Liver (tissue), 9 donors: ENCODE results near the gene KCNJ4. TPM values are rescaled to one million over a fixed set of nuclear protein-coding genes. Genes with fewer than 3 reads are reported as not detected.
A peak's percentile ranks its signal among the peaks of the same experiment; 100 is the strongest.

Source experiments
- DNase-seq: peaks from one replicate; pipeline ENCODE4 v3.0.0-alpha.2; 2017; ENCODE audit warnings: low spot score
- H3K27ac ChIP-seq, 2 donors: one replicate each; pipeline ENCODE4 v1.7.0; 2013; ENCODE audit warnings: inconsistent platforms in 2 of 2, low read length in 2 of 2, control low read depth in 1 of 2, low read depth in 1 of 2, mild to moderate bottlenecking in 1 of 2
- H3K27me3 ChIP-seq, 4 donors: one replicate each; pipeline versions ENCODE4 v1.6.1 to v1.7.0; 2013; ENCODE audit warnings: low read length in 3 of 4, inconsistent platforms in 1 of 4, mild to moderate bottlenecking in 1 of 4, moderate library complexity in 1 of 4; ENCODE audit not compliant: control insufficient read depth in 4 of 4, insufficient read depth in 4 of 4
- H3K36me3 ChIP-seq, 4 donors: one replicate each; pipeline versions ENCODE4 v1.6.1 to v1.7.0; 2013; ENCODE audit warnings: low read length in 3 of 4, mild to moderate bottlenecking in 3 of 4, low read depth in 1 of 4, moderate library complexity in 1 of 4; ENCODE audit not compliant: control insufficient read depth in 4 of 4, insufficient read depth in 3 of 4
- H3K4me1 ChIP-seq, 4 donors: one replicate each; pipeline versions ENCODE4 v1.6.1 to v1.7.0; 2013; ENCODE audit warnings: low read length in 3 of 4, mild to moderate bottlenecking in 3 of 4, moderate library complexity in 1 of 4; ENCODE audit not compliant: control insufficient read depth in 4 of 4, insufficient read depth in 4 of 4
- H3K4me3 ChIP-seq, 3 donors: one replicate each; pipeline versions ENCODE4 v1.6.1 to v1.7.0; 2013; ENCODE audit warnings: low read length in 3 of 3, control low read depth in 1 of 3, low read depth in 1 of 3, mild to moderate bottlenecking in 1 of 3
- H3K9ac ChIP-seq, 2 donors: one replicate each; pipeline ENCODE4 v1.7.0; 2013; ENCODE audit warnings: low read length in 2 of 2, mild to moderate bottlenecking in 2 of 2, moderate library complexity in 2 of 2, control low read depth in 1 of 2, low read depth in 1 of 2
- H3K9me3 ChIP-seq, 4 donors: one replicate each; pipeline versions ENCODE4 v1.6.1 to v1.7.0; 2013; ENCODE audit warnings: low read length in 3 of 4; ENCODE audit not compliant: control insufficient read depth in 4 of 4
- ATF3 ChIP-seq: IDR thresholded peaks from 2 replicates; pipeline ENCODE4 v1.6.1; 2016; ENCODE audit warnings: antibody characterized with exemption
- FOXA1 ChIP-seq: IDR thresholded peaks from 2 replicates; pipeline ENCODE4 v1.6.1; 2016; ENCODE audit warnings: antibody characterized with exemption
- FOXA2 ChIP-seq: IDR thresholded peaks from 2 replicates; pipeline ENCODE4 v1.6.1; 2016; ENCODE audit warnings: antibody characterized with exemption
- GABPA ChIP-seq, 2 donors: IDR thresholded peaks in 1 of 2; conservative IDR thresholded peaks in 1 of 2; 2 replicates each; pipeline ENCODE4 v1.6.1; 2016; ENCODE audit warnings: antibody characterized with exemption in 2 of 2, mild to moderate bottlenecking in 1 of 2, moderate library complexity in 1 of 2
- HNF4G ChIP-seq: IDR thresholded peaks from 2 replicates; pipeline ENCODE4 v1.6.1; 2016; ENCODE audit warnings: antibody characterized with exemption
- JUND ChIP-seq, 2 donors: IDR thresholded peaks; 2 replicates each; pipeline ENCODE4 v1.6.1; 2016; ENCODE audit warnings: antibody characterized with exemption in 2 of 2
- NR2F2 ChIP-seq: IDR thresholded peaks from 2 replicates; pipeline ENCODE4 v1.6.1; 2016; ENCODE audit warnings: antibody characterized with exemption
- RAD21 ChIP-seq, 2 donors: IDR thresholded peaks; 2 replicates each; pipeline ENCODE4 v1.6.1; 2016; ENCODE audit warnings: antibody characterized with exemption in 2 of 2, mild to moderate bottlenecking in 2 of 2
- RXRA ChIP-seq, 2 donors: IDR thresholded peaks; 2 replicates each; pipeline ENCODE4 v1.6.1; 2017 to 2018; ENCODE audit warnings: antibody characterized with exemption in 2 of 2, mild to moderate bottlenecking in 1 of 2
- SP1 ChIP-seq: IDR thresholded peaks from 2 replicates; pipeline ENCODE4 v1.6.1; 2018; ENCODE audit warnings: antibody characterized with exemption, mild to moderate bottlenecking
- WGBS: extraction: QIAGEN DNeasy Blood & Tissue Kit; methylation state at CpG from one replicate; pipeline ENCODE4 v1.1.7; 2013; 5-methylcytosine and 5-hydroxymethylcytosine counted together
- polyA plus RNA-seq, 2 donors: library from polyadenylated mRNA; stranded (reverse) in 1 of 2; unstranded in 1 of 2; fragments of 200-250 nt in 1 of 2; fragments of >200 nt in 1 of 2; fragmentation: Nextera tagmentation in 1 of 2; extraction: Ambion mirVana in 1 of 2; gene quantifications; one replicate each; pipeline versions ENCODE4 v1.2.1 to v1.2.3, GENCODE V29; 2013 to 2015
- total RNA-seq, 2 donors: library from RNA; depleted of rRNA; stranded (reverse); fragments of >200 nt; gene quantifications; one replicate each; pipeline ENCODE4 v1.2.3, GENCODE V29; 2014
- TF ChIP-seq, protein P1 (sequence below): IDR thresholded peaks from 2 replicates; pipeline ENCODE4 v1.6.1; 2016; ENCODE audit warnings: antibody characterized with exemption, mild to moderate bottlenecking
- TF ChIP-seq, protein P2 (sequence below): fragments of 150-350 bp; IDR thresholded peaks from 2 replicates; pipeline ENCODE4 v1.5.1; 2017; ENCODE audit warnings: improper control_type of control experiment, low read depth, low read length; ENCODE audit not compliant: missing input control
- donor health status: healthy.
- donor health status: healthy.
- donor health status: healthy.
- donor health status: healthy.
- donor health status: healthy.

KCNJ4 gene
- total and polyA plus RNA-seq, 4 donors: 0.05 TPM; not detected in 3

- Histone ChIP-seq H3K27me3 (no peaks in the 10 kb centered on the region), H3K4me3 (no peak overlapping the region), H3K36me3 (no peaks in the 10 kb centered on the region), H3K4me1 (peaks cover 0 to 10% (median 5%) of the 10 kb centered on the region in 4 donors), H3K9ac (no peak overlapping the region), H3K9me3 (no peaks in the 10 kb centered on the region), H3K27ac (no peak overlapping the region)
- 54% methylated on average over 20 of the region's 20 CpGs for WGBS
- TF ChIP-seq NR2F2 (no peak), RAD21 (IDR thresholded peaks at IDR 0.05) (no peak), SP1 (no peak), FOXA2 (no peak), FOXA1 (no peak), RXRA (IDR thresholded peaks at IDR 0.05) (no peak), ATF3 (no peak), GABPA (IDR thresholded peaks at IDR 0.05 in 1 of 2, conservative IDR thresholded peaks at IDR 0.05 in 1 of 2) (no peak), HNF4G (no peak), JUND (IDR thresholded peaks at IDR 0.05) (no peak)
- TF ChIP-seq, protein P1, sequence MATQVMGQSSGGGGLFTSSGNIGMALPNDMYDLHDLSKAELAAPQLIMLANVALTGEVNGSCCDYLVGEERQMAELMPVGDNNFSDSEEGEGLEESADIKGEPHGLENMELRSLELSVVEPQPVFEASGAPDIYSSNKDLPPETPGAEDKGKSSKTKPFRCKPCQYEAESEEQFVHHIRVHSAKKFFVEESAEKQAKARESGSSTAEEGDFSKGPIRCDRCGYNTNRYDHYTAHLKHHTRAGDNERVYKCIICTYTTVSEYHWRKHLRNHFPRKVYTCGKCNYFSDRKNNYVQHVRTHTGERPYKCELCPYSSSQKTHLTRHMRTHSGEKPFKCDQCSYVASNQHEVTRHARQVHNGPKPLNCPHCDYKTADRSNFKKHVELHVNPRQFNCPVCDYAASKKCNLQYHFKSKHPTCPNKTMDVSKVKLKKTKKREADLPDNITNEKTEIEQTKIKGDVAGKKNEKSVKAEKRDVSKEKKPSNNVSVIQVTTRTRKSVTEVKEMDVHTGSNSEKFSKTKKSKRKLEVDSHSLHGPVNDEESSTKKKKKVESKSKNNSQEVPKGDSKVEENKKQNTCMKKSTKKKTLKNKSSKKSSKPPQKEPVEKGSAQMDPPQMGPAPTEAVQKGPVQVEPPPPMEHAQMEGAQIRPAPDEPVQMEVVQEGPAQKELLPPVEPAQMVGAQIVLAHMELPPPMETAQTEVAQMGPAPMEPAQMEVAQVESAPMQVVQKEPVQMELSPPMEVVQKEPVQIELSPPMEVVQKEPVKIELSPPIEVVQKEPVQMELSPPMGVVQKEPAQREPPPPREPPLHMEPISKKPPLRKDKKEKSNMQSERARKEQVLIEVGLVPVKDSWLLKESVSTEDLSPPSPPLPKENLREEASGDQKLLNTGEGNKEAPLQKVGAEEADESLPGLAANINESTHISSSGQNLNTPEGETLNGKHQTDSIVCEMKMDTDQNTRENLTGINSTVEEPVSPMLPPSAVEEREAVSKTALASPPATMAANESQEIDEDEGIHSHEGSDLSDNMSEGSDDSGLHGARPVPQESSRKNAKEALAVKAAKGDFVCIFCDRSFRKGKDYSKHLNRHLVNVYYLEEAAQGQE: no peak
- peak; percentile 32 for DNase-seq
These were observed 41.7 kb downstream of the KCNJ4 start for GRCh38 chr22:38413085-38414008.

- H3K9ac ChIP-seq: no peak overlapping the region
- H3K4me1 ChIP-seq: peaks cover 0 to 10% (median 5%) of the 10 kb centered on the region in 4 donors
- H3K36me3 ChIP-seq: no peaks in the 10 kb centered on the region
- TF ChIP-seq RAD21 (IDR thresholded peaks at IDR 0.05) (peak in 1 of 2 donors; percentile 47), NR2F2 (no peak)
- TF ChIP-seq, protein P2, sequence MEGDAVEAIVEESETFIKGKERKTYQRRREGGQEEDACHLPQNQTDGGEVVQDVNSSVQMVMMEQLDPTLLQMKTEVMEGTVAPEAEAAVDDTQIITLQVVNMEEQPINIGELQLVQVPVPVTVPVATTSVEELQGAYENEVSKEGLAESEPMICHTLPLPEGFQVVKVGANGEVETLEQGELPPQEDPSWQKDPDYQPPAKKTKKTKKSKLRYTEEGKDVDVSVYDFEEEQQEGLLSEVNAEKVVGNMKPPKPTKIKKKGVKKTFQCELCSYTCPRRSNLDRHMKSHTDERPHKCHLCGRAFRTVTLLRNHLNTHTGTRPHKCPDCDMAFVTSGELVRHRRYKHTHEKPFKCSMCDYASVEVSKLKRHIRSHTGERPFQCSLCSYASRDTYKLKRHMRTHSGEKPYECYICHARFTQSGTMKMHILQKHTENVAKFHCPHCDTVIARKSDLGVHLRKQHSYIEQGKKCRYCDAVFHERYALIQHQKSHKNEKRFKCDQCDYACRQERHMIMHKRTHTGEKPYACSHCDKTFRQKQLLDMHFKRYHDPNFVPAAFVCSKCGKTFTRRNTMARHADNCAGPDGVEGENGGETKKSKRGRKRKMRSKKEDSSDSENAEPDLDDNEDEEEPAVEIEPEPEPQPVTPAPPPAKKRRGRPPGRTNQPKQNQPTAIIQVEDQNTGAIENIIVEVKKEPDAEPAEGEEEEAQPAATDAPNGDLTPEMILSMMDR: peak; percentile 43
- H3K27ac ChIP-seq: no peak overlapping the region
- DNase-seq: peak; percentile 40
- peak overlapping the region in 1 of 3 donors; percentile 0 for H3K4me3 ChIP-seq
- no peaks in the 10 kb centered on the region for H3K27me3 ChIP-seq
- no peaks in the 10 kb centered on the region for H3K9me3 ChIP-seq
- 21% methylated on average over 45 of the region's 45 CpGs for WGBS
These were observed 42.4 kb downstream of the KCNJ4 start for GRCh38 chr22:38412435-38413084.
